NCI-H1048 (cell line): Measurements from ENCODE around the gene OR5B3.
"Not testable (repeated sequence)": the region's sequence is repeated elsewhere in the genome, so short reads cannot be mapped to it uniquely, and the experiment has no call there.

Experiments
- DNase-seq: peaks from one replicate; lab custom pipeline; 2025; lab: John Stamatoyannopoulos, UW

Gene OR5B3

GRCh38 chr11:58406774-58407173, at the start of gene OR5B3:
Gene OR5B3 (minus strand): TSS chr11:58406874. CDS start chr11:58403409, 3,465 bp downstream.
- no peak for DNase-seq

GRCh38 chr11:58451585-58451984, 44.9 kb upstream of the OR5B3 start:
- no peak for DNase-seq

- DNase-seq = no peak
These were observed 39.6 kb upstream of the OR5B3 start for GRCh38 chr11:58446294-58446693.

GRCh38 chr11:58444300-58444699, 37.6 kb upstream of the OR5B3 start:
- no peak for DNase-seq

GRCh38 chr11:58442136-58442535, 35.5 kb upstream of the OR5B3 start, which contains the start of gene OR5B12:
Gene OR5B12 (minus strand): TSS chr11:58442236. CDS start chr11:58440151, 2,085 bp downstream.
- DNase-seq = no peak

- DNase-seq = no peak
These were observed 31.8 kb upstream of the OR5B3 start for GRCh38 chr11:58438486-58438885.

- no peak for DNase-seq
These were observed 27.5 kb upstream of the OR5B3 start for GRCh38 chr11:58434217-58434616.

- DNase-seq = no peak
These were observed 27.0 kb upstream of the OR5B3 start for GRCh38 chr11:58433638-58434203.

- DNase-seq = no peak
These were observed 22.6 kb upstream of the OR5B3 start for GRCh38 chr11:58429273-58429672.

- DNase-seq = no peak
These were observed 21.3 kb upstream of the OR5B3 start, which contains the start of gene OR5B2 for GRCh38 chr11:58428021-58428420. Gene OR5B2 (minus strand): TSS chr11:58428121. CDS start chr11:58423261, 4,860 bp downstream.

- not testable (repeated sequence) for DNase-seq
These were observed 7.1 kb downstream of the OR5B3 start for GRCh38 chr11:58399622-58400021.

- no peak for DNase-seq
These were observed 11.1 kb downstream of the OR5B3 start for GRCh38 chr11:58395581-58395980.

- DNase-seq = no peak
These were observed 12.5 kb downstream of the OR5B3 start for GRCh38 chr11:58394195-58394594.

GRCh38 chr11:58392746-58393145, 13.9 kb downstream of the OR5B3 start:
- no peak for DNase-seq

GRCh38 chr11:58391879-58392278, 14.8 kb downstream of the OR5B3 start:
- no peak for DNase-seq

- no peak for DNase-seq
These were observed 16.1 kb downstream of the OR5B3 start for GRCh38 chr11:58390551-58391063.

GRCh38 chr11:58358969-58359368, 47.7 kb downstream of the OR5B3 start, which contains the start of gene OR5B17:
Gene OR5B17 (minus strand): TSS chr11:58359069. CDS start chr11:58359069, 0 bp downstream.
- no peak for DNase-seq

- no peak for DNase-seq
These were observed 51.9 kb downstream of the OR5B3 start for GRCh38 chr11:58354727-58355126.
